WERI-Rb-1 (cell line): ENCODE results near the gene HBG2.

Experiments used
- DNase-seq: peaks from one replicate; pipeline ENCODE4 v3.0.0-alpha.2; 2020
- H3K27ac ChIP-seq: fragments of 250-450 bp; sonication (Bioruptor Pico); 2 replicates; pipeline ENCODE4 v1.5.1; 2020; ENCODE audit warnings: mild to moderate bottlenecking, moderate library complexity
- H3K27me3 ChIP-seq: fragments of 250-450 bp; sonication (Bioruptor Pico); 2 replicates; pipeline ENCODE4 v1.5.1; 2021; ENCODE audit warnings: mild to moderate bottlenecking, low read depth, moderate library complexity; ENCODE audit not compliant: insufficient read depth, severe bottlenecking
- H3K36me3 ChIP-seq: fragments of 250-450 bp; sonication (Bioruptor Pico); 2 replicates; pipeline ENCODE4 v1.5.1; 2020; ENCODE audit warnings: mild to moderate bottlenecking, moderate library complexity
- H3K4me3 ChIP-seq: 2 replicates; pipeline ENCODE4 v1.5.1; 2011; ENCODE audit warnings: low read depth, mild to moderate bottlenecking, control low read depth, low read length
- H3K9me3 ChIP-seq: fragments of 250-450 bp; sonication (Bioruptor Pico); 2 replicates; pipeline ENCODE4 v1.5.1; 2021; ENCODE audit warnings: mild to moderate bottlenecking, moderate library complexity; ENCODE audit not compliant: severe bottlenecking
- CTCF ChIP-seq: IDR thresholded peaks from 2 replicates; pipeline ENCODE4 v1.5.1; 2011; ENCODE audit warnings: low read depth, mild to moderate bottlenecking, control low read depth, inconsistent platforms, low read length

The HBG2 gene

DNA sequence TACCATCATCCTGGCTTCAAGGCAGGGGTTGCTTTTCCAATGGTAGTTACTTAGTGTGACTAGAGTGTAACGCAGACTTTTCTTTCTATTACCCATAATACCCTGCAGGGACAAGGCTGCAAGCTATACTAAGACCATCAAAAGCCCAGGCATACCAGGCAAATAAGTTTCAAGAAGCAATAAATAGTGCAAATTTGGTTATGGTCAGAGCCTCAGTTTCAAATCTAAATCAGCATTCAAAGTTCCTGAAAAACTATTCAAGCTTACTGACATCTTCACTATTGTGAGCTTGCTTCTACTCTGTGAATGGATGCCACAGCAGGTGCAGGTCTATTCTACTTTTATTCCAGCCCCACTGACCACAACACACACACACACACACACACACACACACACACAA is 25.2 kb downstream of the HBG2 start:
- DNase-seq: no peak
- peaks cover 47% of the 10 kb centered on the region for H3K27me3 ChIP-seq
- H3K9me3 ChIP-seq: no peaks in the 10 kb centered on the region
- no peaks in the 10 kb centered on the region for H3K36me3 ChIP-seq
- no peak overlapping the region for H3K4me3 ChIP-seq
- no peak for TF ChIP-seq CTCF
- no peak overlapping the region for H3K27ac ChIP-seq

- TF ChIP-seq CTCF: no peak
- H3K27ac ChIP-seq: no peak overlapping the region
- H3K27me3 ChIP-seq: peaks cover 53% of the 10 kb centered on the region
- no peak overlapping the region for H3K4me3 ChIP-seq
- DNase-seq: no peak
- H3K9me3 ChIP-seq: no peaks in the 10 kb centered on the region
- no peaks in the 10 kb centered on the region for H3K36me3 ChIP-seq
These were observed 26.5 kb downstream of the HBG2 start for GRCh38 chr11:5228124-5228523.

DNA sequence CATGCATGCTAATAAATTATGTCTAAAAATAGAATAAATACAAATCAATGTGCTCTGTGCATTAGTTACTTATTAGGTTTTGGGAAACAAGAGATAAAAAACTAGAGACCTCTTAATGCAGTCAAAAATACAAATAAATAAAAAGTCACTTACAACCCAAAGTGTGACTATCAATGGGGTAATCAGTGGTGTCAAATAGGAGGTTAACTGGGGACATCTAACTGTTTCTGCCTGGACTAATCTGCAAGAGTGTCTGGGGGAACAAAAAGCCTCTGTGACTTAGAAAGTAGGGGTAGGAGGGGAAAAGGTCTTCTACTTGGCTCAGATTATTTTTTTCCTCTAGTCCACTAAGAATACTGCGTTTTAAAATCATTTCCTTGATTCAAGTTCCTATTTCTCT is 26.9 kb downstream of the HBG2 start:
- H3K4me3 ChIP-seq: no peak overlapping the region
- H3K9me3 ChIP-seq: no peaks in the 10 kb centered on the region
- no peak overlapping the region for H3K27ac ChIP-seq
- DNase-seq: no peak
- H3K27me3 ChIP-seq: peaks cover 50% of the 10 kb centered on the region
- TF ChIP-seq CTCF: no peak
- H3K36me3 ChIP-seq: no peaks in the 10 kb centered on the region

DNA sequence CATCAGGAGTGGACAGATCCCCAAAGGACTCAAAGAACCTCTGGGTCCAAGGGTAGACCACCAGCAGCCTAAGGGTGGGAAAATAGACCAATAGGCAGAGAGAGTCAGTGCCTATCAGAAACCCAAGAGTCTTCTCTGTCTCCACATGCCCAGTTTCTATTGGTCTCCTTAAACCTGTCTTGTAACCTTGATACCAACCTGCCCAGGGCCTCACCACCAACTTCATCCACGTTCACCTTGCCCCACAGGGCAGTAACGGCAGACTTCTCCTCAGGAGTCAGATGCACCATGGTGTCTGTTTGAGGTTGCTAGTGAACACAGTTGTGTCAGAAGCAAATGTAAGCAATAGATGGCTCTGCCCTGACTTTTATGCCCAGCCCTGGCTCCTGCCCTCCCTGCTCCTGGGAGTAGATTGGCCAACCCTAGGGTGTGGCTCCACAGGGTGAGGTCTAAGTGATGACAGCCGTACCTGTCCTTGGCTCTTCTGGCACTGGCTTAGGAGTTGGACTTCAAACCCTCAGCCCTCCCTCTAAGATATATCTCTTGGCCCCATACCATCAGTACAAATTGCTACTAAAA is 27.8 kb downstream of the HBG2 start, which contains the start of gene HBB:
HBB (minus strand) TSS at position 340 of the 579 bp plus-strand sequence; CDS start at position 290, 50 bp downstream.
- no peaks in the 10 kb centered on the region for H3K9me3 ChIP-seq
- no peaks in the 10 kb centered on the region for H3K36me3 ChIP-seq
- H3K4me3 ChIP-seq: no peak within 1 kb of the TSS
- H3K27me3 ChIP-seq: peaks cover 45% of the 10 kb centered on the region
- no peak for DNase-seq
- no peak for TF ChIP-seq CTCF
- H3K27ac ChIP-seq: no peak within 1 kb of the TSS

DNA sequence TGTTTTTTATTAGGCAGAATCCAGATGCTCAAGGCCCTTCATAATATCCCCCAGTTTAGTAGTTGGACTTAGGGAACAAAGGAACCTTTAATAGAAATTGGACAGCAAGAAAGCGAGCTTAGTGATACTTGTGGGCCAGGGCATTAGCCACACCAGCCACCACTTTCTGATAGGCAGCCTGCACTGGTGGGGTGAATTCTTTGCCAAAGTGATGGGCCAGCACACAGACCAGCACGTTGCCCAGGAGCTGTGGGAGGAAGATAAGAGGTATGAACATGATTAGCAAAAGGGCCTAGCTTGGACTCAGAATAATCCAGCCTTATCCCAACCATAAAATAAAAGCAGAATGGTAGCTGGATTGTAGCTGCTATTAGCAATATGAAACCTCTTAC is 29.1 kb downstream of the HBG2 start:
- Histone ChIP-seq H3K4me3 (no peak overlapping the region), H3K27ac (no peak overlapping the region), H3K9me3 (no peaks in the 10 kb centered on the region), H3K36me3 (no peaks in the 10 kb centered on the region), H3K27me3 (peaks cover 40% of the 10 kb centered on the region)
- TF ChIP-seq CTCF: no peak
- DNase-seq: no peak
